ENCODE results near the gene HEXD. TPM values are rescaled to one million over a fixed set of nuclear protein-coding genes. Genes with fewer than 3 reads are reported as not detected.
"Not testable (repeated sequence)": the region's sequence is repeated elsewhere in the genome, so short reads cannot be mapped to it uniquely, and the experiment has no call there.

The HEXD gene
- total RNA-seq, 1 experiment from 2014 or later = 30.0 TPM

DNA sequence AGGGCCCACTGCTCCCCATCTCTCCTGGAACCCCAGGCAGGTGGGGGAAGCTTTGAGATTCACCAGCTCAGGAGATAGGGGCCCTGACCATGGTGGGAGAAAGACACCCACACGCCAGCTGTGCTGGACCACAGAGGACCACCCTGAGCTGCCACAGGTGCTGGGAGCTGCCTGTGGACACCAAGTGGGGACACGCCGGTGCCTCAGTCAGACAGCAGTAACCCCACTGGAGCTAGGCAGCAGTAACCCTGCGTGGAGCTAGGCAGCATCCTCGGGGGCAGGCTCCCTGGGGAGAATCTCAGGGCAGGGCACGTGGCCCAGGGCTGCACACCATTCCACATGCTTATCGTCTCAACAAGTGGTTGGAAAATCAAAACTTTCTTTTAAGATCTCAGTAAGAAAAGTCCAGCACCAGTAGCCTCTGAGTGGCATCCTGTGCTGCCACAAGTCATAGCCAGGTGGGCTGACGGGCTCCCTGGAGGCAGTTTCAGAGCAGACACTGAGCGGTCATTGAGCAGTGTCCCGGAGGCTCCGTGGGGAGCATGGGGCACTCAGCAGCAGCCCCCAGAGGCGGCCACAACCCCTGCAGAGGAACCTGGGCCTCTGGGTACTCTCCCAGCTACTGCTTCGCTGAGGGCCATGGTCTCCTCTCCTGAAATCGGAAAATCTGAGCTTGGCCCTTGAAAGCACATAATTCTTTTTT is 8.0 kb upstream of the HEXD start:
- no peak for TF ChIP-seq EZH2 (IDR thresholded peaks at IDR 0.05; ENCODE audit: low read depth)
- TF ChIP-seq, protein P1, sequence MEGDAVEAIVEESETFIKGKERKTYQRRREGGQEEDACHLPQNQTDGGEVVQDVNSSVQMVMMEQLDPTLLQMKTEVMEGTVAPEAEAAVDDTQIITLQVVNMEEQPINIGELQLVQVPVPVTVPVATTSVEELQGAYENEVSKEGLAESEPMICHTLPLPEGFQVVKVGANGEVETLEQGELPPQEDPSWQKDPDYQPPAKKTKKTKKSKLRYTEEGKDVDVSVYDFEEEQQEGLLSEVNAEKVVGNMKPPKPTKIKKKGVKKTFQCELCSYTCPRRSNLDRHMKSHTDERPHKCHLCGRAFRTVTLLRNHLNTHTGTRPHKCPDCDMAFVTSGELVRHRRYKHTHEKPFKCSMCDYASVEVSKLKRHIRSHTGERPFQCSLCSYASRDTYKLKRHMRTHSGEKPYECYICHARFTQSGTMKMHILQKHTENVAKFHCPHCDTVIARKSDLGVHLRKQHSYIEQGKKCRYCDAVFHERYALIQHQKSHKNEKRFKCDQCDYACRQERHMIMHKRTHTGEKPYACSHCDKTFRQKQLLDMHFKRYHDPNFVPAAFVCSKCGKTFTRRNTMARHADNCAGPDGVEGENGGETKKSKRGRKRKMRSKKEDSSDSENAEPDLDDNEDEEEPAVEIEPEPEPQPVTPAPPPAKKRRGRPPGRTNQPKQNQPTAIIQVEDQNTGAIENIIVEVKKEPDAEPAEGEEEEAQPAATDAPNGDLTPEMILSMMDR (conservative IDR thresholded peaks at IDR 0.05) = no peak
- ChIA-PET CTCF (interaction anchor here (0.7 kb wide), 1 partner anchor 561 kb away, joined by 10 read pairs; no protein-coding TSS in a partner anchor), POLR2A (ENCODE audit: unreplicated experiment) (no interaction called here)
- H3K4me3 ChIP-seq = no peak overlapping the region
- H3K4me1 ChIP-seq (replicated peaks; ENCODE audit: insufficient read depth) = no peaks in the 10 kb centered on the region
- H3K4me2 ChIP-seq = no peak overlapping the region
- no peaks in the 10 kb centered on the region for H3K79me2 ChIP-seq (ENCODE audit: low read depth)
- H4K20me1 ChIP-seq (ENCODE audit: insufficient read depth) = peaks cover 7% of the 10 kb centered on the region
- H3F3A ChIP-seq (ENCODE audit: insufficient read depth, low read depth) = no peaks in the 10 kb centered on the region
- H3K36me3 ChIP-seq (ENCODE audit: low read depth) = no peaks in the 10 kb centered on the region
- intact Hi-C loops (cut with micrococcal nuclease; ENCODE audit: unreplicated experiment) = loop anchor here (5.0 kb wide), 1 partner anchor 58 kb away; no protein-coding TSS in a partner anchor
- H3K27ac ChIP-seq = no peak overlapping the region
- no peaks in the 10 kb centered on the region for H3K9me2 ChIP-seq (ENCODE audit: insufficient read depth)
- H3K27me3 ChIP-seq (ENCODE audit: insufficient read depth, low read depth) = no peaks in the 10 kb centered on the region
- no TSS peak for BruUV-seq (replicated peaks)
- no peak for DNase-seq
- H2AFZ ChIP-seq = no peak overlapping the region
- no peaks in the 10 kb centered on the region for H3K9me3 ChIP-seq (ENCODE audit: insufficient read depth, low read depth)

DNA sequence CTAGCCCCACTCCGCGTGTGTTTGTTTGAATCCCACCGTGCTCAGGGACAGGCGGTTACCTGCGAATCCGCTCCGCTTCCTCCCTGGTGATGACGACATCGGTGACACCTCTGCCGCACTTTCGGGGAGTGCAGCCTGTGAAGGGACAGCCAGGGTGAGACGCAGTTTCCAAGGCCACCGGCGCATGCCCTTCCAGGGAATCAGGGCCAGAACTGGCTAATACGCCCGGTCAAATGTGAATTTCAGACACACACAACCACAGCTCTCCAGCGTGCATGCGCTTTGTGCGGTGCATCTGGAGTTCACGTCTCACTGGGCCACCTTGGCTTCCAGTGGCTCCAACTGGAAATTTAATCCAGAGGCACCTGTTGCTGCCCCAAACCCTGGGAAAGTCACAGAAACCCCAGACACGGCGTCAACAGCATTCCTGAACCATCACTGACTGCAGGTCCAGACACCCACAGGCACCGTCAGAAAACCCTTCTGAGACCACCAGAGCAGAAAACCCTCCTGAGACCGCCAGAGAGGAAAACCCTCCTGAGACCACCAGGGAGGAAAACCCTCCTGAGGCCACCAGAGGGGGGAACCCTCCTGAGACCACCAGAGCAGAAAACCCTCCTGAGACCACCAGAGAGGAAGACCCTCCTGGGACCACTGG is 6.6 kb upstream of the HEXD start:
- BruUV-seq (replicated peaks) = no TSS peak
- no peaks in the 10 kb centered on the region for H3F3A ChIP-seq (ENCODE audit: insufficient read depth, low read depth)
- intact Hi-C loops (cut with micrococcal nuclease; ENCODE audit: unreplicated experiment) = loop anchor here (5.0 kb wide), 1 partner anchor 59 kb away; no protein-coding TSS in a partner anchor
- CTCF ChIA-PET = interaction anchor here (0.7 kb wide), 1 partner anchor 674 kb away, joined by 3 read pairs; no protein-coding TSS in a partner anchor
- H3K9me2 ChIP-seq (ENCODE audit: insufficient read depth) = no peaks in the 10 kb centered on the region
- no peak overlapping the region for H2AFZ ChIP-seq
- TF ChIP-seq, protein P1 (conservative IDR thresholded peaks at IDR 0.05) = no peak
- no peak for TF ChIP-seq EZH2 (IDR thresholded peaks at IDR 0.05; ENCODE audit: low read depth)
- POLR2A ChIA-PET (ENCODE audit: unreplicated experiment) = no interaction called here
- no peaks in the 10 kb centered on the region for H3K36me3 ChIP-seq (ENCODE audit: low read depth)
- H3K4me3 ChIP-seq = no peak overlapping the region
- no peak overlapping the region for H3K4me2 ChIP-seq
- no peak for DNase-seq
- no peak overlapping the region for H3K27ac ChIP-seq
- H3K27me3 ChIP-seq (ENCODE audit: insufficient read depth, low read depth) = no peaks in the 10 kb centered on the region
- no peaks in the 10 kb centered on the region for H3K79me2 ChIP-seq (ENCODE audit: low read depth)
- peaks cover 9% of the 10 kb centered on the region for H4K20me1 ChIP-seq (ENCODE audit: insufficient read depth)
- H3K4me1 ChIP-seq (replicated peaks; ENCODE audit: insufficient read depth) = no peaks in the 10 kb centered on the region
- H3K9me3 ChIP-seq (ENCODE audit: insufficient read depth, low read depth) = no peaks in the 10 kb centered on the region

DNA sequence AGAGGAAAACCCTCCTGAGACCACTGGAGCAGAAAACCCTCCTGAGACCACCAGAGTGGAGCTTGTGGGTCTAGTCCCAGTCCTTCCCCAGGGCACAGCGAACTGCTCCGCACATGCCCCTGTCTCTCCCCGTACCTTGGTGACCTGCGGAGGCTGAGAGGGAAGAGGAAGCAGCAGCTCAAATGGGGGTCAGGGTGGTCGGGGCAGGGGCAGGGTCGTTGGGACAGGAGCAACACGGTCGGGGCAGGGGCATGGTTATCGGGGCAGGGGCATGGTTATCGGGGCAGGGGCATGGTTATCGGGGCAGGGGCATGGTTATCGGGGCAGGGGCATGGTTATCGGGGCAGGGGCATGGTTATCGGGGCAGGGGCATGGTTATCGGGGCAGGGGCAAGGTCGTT is 6.1 kb upstream of the HEXD start:
- BruUV-seq (replicated peaks) = not testable (repeated sequence)

More for the DNA sequence above, 6.1 kb upstream of the HEXD start:
- H3K9me2 ChIP-seq (ENCODE audit: insufficient read depth); H3F3A ChIP-seq (ENCODE audit: insufficient read depth, low read depth); H3K4me2 ChIP-seq; H3K27me3 ChIP-seq (ENCODE audit: insufficient read depth, low read depth); H3K4me3 ChIP-seq; H3K36me3 ChIP-seq (ENCODE audit: low read depth); H3K4me1 ChIP-seq (replicated peaks; ENCODE audit: insufficient read depth); H3K79me2 ChIP-seq (ENCODE audit: low read depth); H3K9me3 ChIP-seq (ENCODE audit: insufficient read depth, low read depth); H4K20me1 ChIP-seq (ENCODE audit: insufficient read depth); H3K27ac ChIP-seq; POLR2A ChIA-PET (ENCODE audit: unreplicated experiment); DNase-seq; H2AFZ ChIP-seq: not testable (repeated sequence)
- CTCF ChIA-PET = interaction anchor here (0.7 kb wide), 1 partner anchor 674 kb away, joined by 3 read pairs; no protein-coding TSS in a partner anchor
- intact Hi-C loops (cut with micrococcal nuclease; ENCODE audit: unreplicated experiment) = loop anchor here (5.0 kb wide), 1 partner anchor 60 kb away; no protein-coding TSS in a partner anchor
